Right lobe of liver (tissue), 6 donors: ENCODE data around the gene CEP85L. TPM values are rescaled to one million over a fixed set of nuclear protein-coding genes. Genes with fewer than 3 reads are reported as not detected.
A peak's percentile ranks its signal among the peaks of the same experiment; 100 is the strongest.

ENCODE experiments used
- ATAC-seq, 4 donors: fragments of 200-7000 bp; cut with Tn5 transposase; one replicate each; pipeline ENCODE4 v1.9.1; 2020; ENCODE audit warnings: mild to moderate bottlenecking in 4 of 4, moderate library complexity in 4 of 4
- DNase-seq, 3 donors: peaks; one replicate each; pipeline ENCODE4 v3.0.0-alpha.2; 2020
- H3K27ac ChIP-seq, 3 donors: fragments of 200-600 bp; one replicate each; pipeline ENCODE4 v1.8.0; 2022
- H3K27me3 ChIP-seq, 2 donors: fragments of 200-600 bp; one replicate each; pipeline ENCODE4 v1.8.0; 2022
- H3K36me3 ChIP-seq, 4 donors: fragments of 200-600 bp; sonication (generic) in 1 of 4; one replicate each; pipeline versions ENCODE4 v1.5.1 to v1.8.0; 2017 to 2022; ENCODE audit warnings: control low read depth in 1 of 4
- H3K4me1 ChIP-seq, 4 donors: fragments of 200-600 bp; sonication (generic) in 1 of 4; one replicate each; pipeline versions ENCODE4 v1.5.1 to v1.8.0; 2017 to 2022; ENCODE audit warnings: control low read depth in 1 of 4
- H3K4me3 ChIP-seq, 3 donors: fragments of 200-600 bp; one replicate each; pipeline ENCODE4 v1.8.0; 2022
- H3K9me3 ChIP-seq, 4 donors: fragments of 200-600 bp; sonication (generic) in 1 of 4; one replicate each; pipeline versions ENCODE4 v1.5.1 to v1.8.0; 2017 to 2022; ENCODE audit warnings: control low read depth in 1 of 4
- CTCF ChIP-seq, 4 donors: fragments of 200-600 bp in 3 of 4; fragments of 450-650 bp in 1 of 4; IDR thresholded peaks; one replicate each; pipeline versions ENCODE4 v1.5.1 to v1.8.0; 2016 to 2022; ENCODE audit warnings: antibody characterized with exemption in 4 of 4, mild to moderate bottlenecking in 2 of 4
- POLR2A ChIP-seq: fragments of 450-650 bp; IDR thresholded peaks from one replicate; pipeline ENCODE4 v1.6.1; 2017; ENCODE audit warnings: antibody characterized with exemption, mild to moderate bottlenecking
- WGBS: methylation state at CpG from one replicate; pipeline ENCODE4 v1.1.6; 2018; ENCODE audit warnings: low coverage, low lambda C conversion rate; ENCODE audit not compliant: insufficient coverage; ENCODE audit errors: missing lambda C conversion rate; 5-methylcytosine and 5-hydroxymethylcytosine counted together
- intact Hi-C, 2 donors: fragments of 100-400 bp; cut with DNase I; formaldehyde crosslinking; loops; one replicate each; pipeline versions ENCODE4 v1.11.2 to v1.14.1; 2022
- total RNA-seq, 6 experiments: library from RNA; depleted of rRNA in 2 of 6; stranded (reverse); fragments of >200 nt in 2 of 6; fragmentation: NEBNext Ultra II Directional in 3 of 6; extraction: Animal tissue kit (Norgen Biotek cat#: 25700) in 3 of 6; gene quantifications; one replicate each; pipeline versions ENCODE4 v1.1.0 to v1.2.4, GENCODE V29; 2016 to 2023
- donor health status: DM: no; HTN: yes; CAD: no.
- donor health status: DM: no; HTN: no; CAD: no.
- donor health status: DM: no; HTN: no; CAD: no.
- donor health status: DM: no; HTN: yes; CAD: no.
- donor health status: DM: no; HTN: yes; CAD: no.

Gene CEP85L
- total RNA-seq, 6 experiments from 2014 or later = 2.9 to 8.7 (median 4.1) TPM

GRCh38 chr6:118553132-118553531, 98.3 kb downstream of the CEP85L start:
- Histone ChIP-seq H3K9me3 (no peaks in the 10 kb centered on the region), H3K27me3 (no peaks in the 10 kb centered on the region), H3K4me1 (no peaks in the 10 kb centered on the region), H3K27ac (no peak overlapping the region), H3K4me3 (no peak overlapping the region), H3K36me3 (no peaks in the 10 kb centered on the region)
- WGBS = 47% methylated on average over 1 of the region's 1 CpG
- DNase-seq (no peak), ATAC-seq (no peak)
- TF ChIP-seq POLR2A (no peak), CTCF (IDR thresholded peaks at IDR 0.05) (no peak)
- intact Hi-C loops = no loop called here

GRCh38 chr6:118551063-118552053, 100.0 kb downstream of the CEP85L start:
- 10% methylated on average over 3 of the region's 3 CpGs for WGBS
- Histone ChIP-seq H3K4me1 (no peaks in the 10 kb centered on the region), H3K36me3 (no peaks in the 10 kb centered on the region), H3K9me3 (no peaks in the 10 kb centered on the region), H3K27ac (no peak overlapping the region), H3K4me3 (no peak overlapping the region), H3K27me3 (no peaks in the 10 kb centered on the region)
- no peak for DNase-seq
- ATAC-seq = peak; percentile 91 to 96 (median 92)
- no peak for TF ChIP-seq POLR2A
- TF ChIP-seq CTCF (IDR thresholded peaks at IDR 0.05) = peak; percentile 37 to 64 (median 55)
- intact Hi-C loops = no loop called here

GRCh38 chr6:118548613-118549012, 102.8 kb downstream of the CEP85L start:
- ATAC-seq (no peak), DNase-seq (no peak)
- Histone ChIP-seq H3K36me3 (no peaks in the 10 kb centered on the region), H3K27ac (no peak overlapping the region), H3K27me3 (no peaks in the 10 kb centered on the region), H3K4me3 (no peak overlapping the region), H3K9me3 (no peaks in the 10 kb centered on the region), H3K4me1 (no peaks in the 10 kb centered on the region)
- intact Hi-C loops = no loop called here
- TF ChIP-seq POLR2A (no peak), CTCF (IDR thresholded peaks at IDR 0.05) (no peak)

- no peak for DNase-seq
Measured at GRCh38 chr6:118548136-118548535, 103.3 kb downstream of the CEP85L start, which contains the start of gene PLN. TSS of gene PLN (plus strand) at chr6:118548296. CDS start at chr6:118558922, 10,626 bp downstream.

More at GRCh38 chr6:118548136-118548535, 103.3 kb downstream of the CEP85L start, which contains the start of gene PLN:
- H3K4me3 ChIP-seq = no peak within 1 kb of the TSS
- no peak for TF ChIP-seq POLR2A
- TF ChIP-seq CTCF (IDR thresholded peaks at IDR 0.05) = no peak
- H3K4me1 ChIP-seq = no peaks in the 10 kb centered on the region
- ATAC-seq = no peak
- H3K36me3 ChIP-seq = no peaks in the 10 kb centered on the region
- H3K9me3 ChIP-seq = no peaks in the 10 kb centered on the region
- intact Hi-C loops = no loop called here
- no peak within 1 kb of the TSS for H3K27ac ChIP-seq
- WGBS = 93% methylated on average over 3 of the region's 3 CpGs
- H3K27me3 ChIP-seq = no peaks in the 10 kb centered on the region
